ENCODE results near the gene ZIC4.

GRCh38 chr3:147336543-147337278 is 69.6 kb downstream of the ZIC4 start:
- TF ChIP-seq, protein P1, sequence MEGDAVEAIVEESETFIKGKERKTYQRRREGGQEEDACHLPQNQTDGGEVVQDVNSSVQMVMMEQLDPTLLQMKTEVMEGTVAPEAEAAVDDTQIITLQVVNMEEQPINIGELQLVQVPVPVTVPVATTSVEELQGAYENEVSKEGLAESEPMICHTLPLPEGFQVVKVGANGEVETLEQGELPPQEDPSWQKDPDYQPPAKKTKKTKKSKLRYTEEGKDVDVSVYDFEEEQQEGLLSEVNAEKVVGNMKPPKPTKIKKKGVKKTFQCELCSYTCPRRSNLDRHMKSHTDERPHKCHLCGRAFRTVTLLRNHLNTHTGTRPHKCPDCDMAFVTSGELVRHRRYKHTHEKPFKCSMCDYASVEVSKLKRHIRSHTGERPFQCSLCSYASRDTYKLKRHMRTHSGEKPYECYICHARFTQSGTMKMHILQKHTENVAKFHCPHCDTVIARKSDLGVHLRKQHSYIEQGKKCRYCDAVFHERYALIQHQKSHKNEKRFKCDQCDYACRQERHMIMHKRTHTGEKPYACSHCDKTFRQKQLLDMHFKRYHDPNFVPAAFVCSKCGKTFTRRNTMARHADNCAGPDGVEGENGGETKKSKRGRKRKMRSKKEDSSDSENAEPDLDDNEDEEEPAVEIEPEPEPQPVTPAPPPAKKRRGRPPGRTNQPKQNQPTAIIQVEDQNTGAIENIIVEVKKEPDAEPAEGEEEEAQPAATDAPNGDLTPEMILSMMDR (IDR thresholded peaks at IDR 0.05; ENCODE audit: poor library complexity), result no peak
- TF ChIP-seq EZH2phosphoT487 (IDR thresholded peaks at IDR 0.05; ENCODE audit: low read depth, severe bottlenecking, unreplicated experiment) (no peak), EZH2 (IDR thresholded peaks at IDR 0.05; ENCODE audit: borderline replicate concordance) (no peak)
